ENCODE data around the gene ADCY5.

ADCY5 gene

GRCh38 chr3:123416647-123417046, 32.2 kb downstream of the ADCY5 start:
- H3K36me3 ChIP-seq (replicated peaks in 1 of 2; ENCODE audit: control insufficient read depth in 2 of 2, insufficient read depth in 2 of 2, low read length in 2 of 2) = no peaks in the 10 kb centered on the region
- H3K9me3 ChIP-seq (replicated peaks in 1 of 2; ENCODE audit: control insufficient read depth in 2 of 2, insufficient read depth in 1 of 2, low read depth in 1 of 2, low read length in 2 of 2) = no peaks in the 10 kb centered on the region
- 100% methylated on average over 1 of the region's 6 CpGs for WGBS, 2 donors (ENCODE audit: extremely low coverage in 2 of 2, insufficient read length in 2 of 2, insufficient replicate concordance in 1 of 2)
- H3K4me1 ChIP-seq (ENCODE audit: control insufficient read depth in 2 of 2, insufficient read depth in 1 of 2, low read depth in 1 of 2, low read length in 2 of 2) = peaks cover 0 to 12% of the 10 kb centered on the region in 2 donors
- H3K79me1 ChIP-seq (ENCODE audit: low read depth, low read length) = no peaks in the 10 kb centered on the region
- H3K18ac ChIP-seq (ENCODE audit: low read length) = no peak overlapping the region
- no peak for DNase-seq (ENCODE audit: low spot score)
- H3K4me2 ChIP-seq (ENCODE audit: insufficient read depth, low read length, poor library complexity, severe bottlenecking) = no peak overlapping the region
- no peak overlapping the region for H2AFZ ChIP-seq (ENCODE audit: low read length)
- H3K27me3 ChIP-seq (ENCODE audit: control insufficient read depth in 3 of 3, insufficient read depth in 3 of 3, low read depth in 1 of 3, low read length in 3 of 3) = peaks cover 0 to 37% (median 0%) of the 10 kb centered on the region in 3 experiments
- H3K23ac ChIP-seq (ENCODE audit: low read depth, low read length, poor library complexity) = no peak overlapping the region
- H4K8ac ChIP-seq (ENCODE audit: low read depth, low read length) = no peak overlapping the region
- H2BK12ac ChIP-seq (ENCODE audit: low read length) = no peak overlapping the region
- H2BK5ac ChIP-seq (ENCODE audit: low read length) = no peak overlapping the region
- no peak overlapping the region for H3K4ac ChIP-seq (ENCODE audit: low read length)
- no peak overlapping the region for H2BK15ac ChIP-seq (ENCODE audit: low read length)
- H3K9ac ChIP-seq (ENCODE audit: low read depth, low read length, poor library complexity) = no peak overlapping the region
- H4K91ac ChIP-seq (ENCODE audit: low read depth, low read length, poor library complexity) = no peak overlapping the region
- no peak overlapping the region for H2AK5ac ChIP-seq (ENCODE audit: low read depth, low read length)
- no peak overlapping the region for H3K14ac ChIP-seq (ENCODE audit: low read length)
- no peak overlapping the region for H3K27ac ChIP-seq (replicated peaks; ENCODE audit: low read length)
- no peak overlapping the region for H3K4me3 ChIP-seq (ENCODE audit: low read length in 2 of 2)
- no peak overlapping the region for H2BK120ac ChIP-seq (ENCODE audit: low read depth, low read length)

- Histone ChIP-seq H3K4me3 (ENCODE audit: low read length in 2 of 2) (no peak overlapping the region), H2BK120ac (ENCODE audit: low read depth, low read length) (no peak overlapping the region), H2BK12ac (ENCODE audit: low read length) (no peak overlapping the region), H3K18ac (ENCODE audit: low read length) (no peak overlapping the region), H3K4me2 (ENCODE audit: insufficient read depth, low read length, poor library complexity, severe bottlenecking) (no peak overlapping the region), H3K27me3 (ENCODE audit: control insufficient read depth in 3 of 3, insufficient read depth in 3 of 3, low read depth in 1 of 3, low read length in 3 of 3) (peaks cover 0 to 37% (median 0%) of the 10 kb centered on the region in 3 experiments), H3K27ac (replicated peaks; ENCODE audit: low read length) (no peak overlapping the region), H2BK15ac (ENCODE audit: low read length) (no peak overlapping the region), H3K4ac (ENCODE audit: low read length) (no peak overlapping the region), H3K4me1 (ENCODE audit: control insufficient read depth in 2 of 2, insufficient read depth in 1 of 2, low read depth in 1 of 2, low read length in 2 of 2) (peaks cover 0 to 15% of the 10 kb centered on the region in 2 donors), H2AK5ac (ENCODE audit: low read depth, low read length) (no peak overlapping the region), H3K23ac (ENCODE audit: low read depth, low read length, poor library complexity) (no peak overlapping the region), H2AFZ (ENCODE audit: low read length) (no peak overlapping the region), H3K14ac (ENCODE audit: low read length) (no peak overlapping the region), H4K91ac (ENCODE audit: low read depth, low read length, poor library complexity) (no peak overlapping the region), H3K9me3 (replicated peaks in 1 of 2; ENCODE audit: control insufficient read depth in 2 of 2, insufficient read depth in 1 of 2, low read depth in 1 of 2, low read length in 2 of 2) (no peaks in the 10 kb centered on the region), H3K79me1 (ENCODE audit: low read depth, low read length) (no peaks in the 10 kb centered on the region), H3K9ac (ENCODE audit: low read depth, low read length, poor library complexity) (no peak overlapping the region), H3K36me3 (replicated peaks in 1 of 2; ENCODE audit: control insufficient read depth in 2 of 2, insufficient read depth in 2 of 2, low read length in 2 of 2) (no peaks in the 10 kb centered on the region), H4K8ac (ENCODE audit: low read depth, low read length) (no peak overlapping the region), H2BK5ac (ENCODE audit: low read length) (no peak overlapping the region)
- WGBS, 2 donors (ENCODE audit: extremely low coverage in 2 of 2, insufficient read length in 2 of 2, insufficient replicate concordance in 1 of 2) = no CpG with 5 or more reads among the region's 4 CpGs
- DNase-seq (ENCODE audit: low spot score) = no peak
These were observed 32.7 kb downstream of the ADCY5 start for GRCh38 chr3:123416173-123416572.

GRCh38 chr3:123414973-123415775, 33.7 kb downstream of the ADCY5 start:
- H3K18ac ChIP-seq (ENCODE audit: low read length) = peak overlapping the region; percentile 65
- no CpG with 5 or more reads among the region's 18 CpGs for WGBS, 2 donors (ENCODE audit: extremely low coverage in 2 of 2, insufficient read length in 2 of 2, insufficient replicate concordance in 1 of 2)
- DNase-seq (ENCODE audit: low spot score) = no peak

GRCh38 chr3:123412811-123413604, 35.9 kb downstream of the ADCY5 start:
- H2BK15ac ChIP-seq (ENCODE audit: low read length) = peak overlapping the region; percentile 3
- no peak overlapping the region for H3K14ac ChIP-seq (ENCODE audit: low read length)
- H3K27ac ChIP-seq (replicated peaks; ENCODE audit: low read length) = no peak overlapping the region

More at GRCh38 chr3:123414973-123415775, 33.7 kb downstream of the ADCY5 start:
- Histone ChIP-seq H2BK12ac (ENCODE audit: low read length) (no peak overlapping the region), H3K14ac (ENCODE audit: low read length) (no peak overlapping the region), H3K4me2 (ENCODE audit: insufficient read depth, low read length, poor library complexity, severe bottlenecking) (no peak overlapping the region), H3K23ac (ENCODE audit: low read depth, low read length, poor library complexity) (no peak overlapping the region), H2BK5ac (ENCODE audit: low read length) (no peak overlapping the region), H3K4ac (ENCODE audit: low read length) (no peak overlapping the region), H2AK5ac (ENCODE audit: low read depth, low read length) (peak overlapping the region; percentile 3), H3K27ac (replicated peaks; ENCODE audit: low read length) (no peak overlapping the region), H3K4me3 (ENCODE audit: low read length in 2 of 2) (no peak overlapping the region), H3K4me1 (ENCODE audit: control insufficient read depth in 2 of 2, insufficient read depth in 1 of 2, low read depth in 1 of 2, low read length in 2 of 2) (peaks cover 0 to 18% of the 10 kb centered on the region in 2 donors), H4K8ac (ENCODE audit: low read depth, low read length) (no peak overlapping the region), H3K27me3 (ENCODE audit: control insufficient read depth in 3 of 3, insufficient read depth in 3 of 3, low read depth in 1 of 3, low read length in 3 of 3) (peaks cover 0 to 40% (median 0%) of the 10 kb centered on the region in 3 experiments), H3K79me1 (ENCODE audit: low read depth, low read length) (no peaks in the 10 kb centered on the region), H4K91ac (ENCODE audit: low read depth, low read length, poor library complexity) (no peak overlapping the region), H2BK120ac (ENCODE audit: low read depth, low read length) (no peak overlapping the region), H2AFZ (ENCODE audit: low read length) (no peak overlapping the region), H3K9me3 (replicated peaks in 1 of 2; ENCODE audit: control insufficient read depth in 2 of 2, insufficient read depth in 1 of 2, low read depth in 1 of 2, low read length in 2 of 2) (no peaks in the 10 kb centered on the region), H3K36me3 (replicated peaks in 1 of 2; ENCODE audit: control insufficient read depth in 2 of 2, insufficient read depth in 2 of 2, low read length in 2 of 2) (no peaks in the 10 kb centered on the region), H3K9ac (ENCODE audit: low read depth, low read length, poor library complexity) (no peak overlapping the region), H2BK15ac (ENCODE audit: low read length) (no peak overlapping the region)

More at GRCh38 chr3:123412811-123413604, 35.9 kb downstream of the ADCY5 start:
- Histone ChIP-seq H3K9ac (ENCODE audit: low read depth, low read length, poor library complexity) (peak overlapping the region; percentile 10), H3K79me1 (ENCODE audit: low read depth, low read length) (no peaks in the 10 kb centered on the region), H3K9me3 (replicated peaks in 1 of 2; ENCODE audit: control insufficient read depth in 2 of 2, insufficient read depth in 1 of 2, low read depth in 1 of 2, low read length in 2 of 2) (no peaks in the 10 kb centered on the region), H3K18ac (ENCODE audit: low read length) (peak overlapping the region; percentile 74), H2AFZ (ENCODE audit: low read length) (peak overlapping the region; percentile 72), H3K4me2 (ENCODE audit: insufficient read depth, low read length, poor library complexity, severe bottlenecking) (no peak overlapping the region), H4K8ac (ENCODE audit: low read depth, low read length) (no peak overlapping the region), H2BK12ac (ENCODE audit: low read length) (no peak overlapping the region), H3K36me3 (replicated peaks in 1 of 2; ENCODE audit: control insufficient read depth in 2 of 2, insufficient read depth in 2 of 2, low read length in 2 of 2) (no peaks in the 10 kb centered on the region), H3K23ac (ENCODE audit: low read depth, low read length, poor library complexity) (peak overlapping the region; percentile 37), H2BK5ac (ENCODE audit: low read length) (no peak overlapping the region), H2AK5ac (ENCODE audit: low read depth, low read length) (peak overlapping the region; percentile 68), H3K4ac (ENCODE audit: low read length) (peak overlapping the region; percentile 37), H4K91ac (ENCODE audit: low read depth, low read length, poor library complexity) (peak overlapping the region; percentile 14), H2BK120ac (ENCODE audit: low read depth, low read length) (no peak overlapping the region), H3K4me3 (ENCODE audit: low read length in 2 of 2) (no peak overlapping the region), H3K27me3 (ENCODE audit: control insufficient read depth in 3 of 3, insufficient read depth in 3 of 3, low read depth in 1 of 3, low read length in 3 of 3) (peaks cover 0 to 35% (median 0%) of the 10 kb centered on the region in 3 experiments), H3K4me1 (ENCODE audit: control insufficient read depth in 2 of 2, insufficient read depth in 1 of 2, low read depth in 1 of 2, low read length in 2 of 2) (peaks cover 0 to 22% of the 10 kb centered on the region in 2 donors)
- WGBS, 2 donors (ENCODE audit: extremely low coverage in 2 of 2, insufficient read length in 2 of 2, insufficient replicate concordance in 1 of 2) = no CpG with 5 or more reads among the region's 21 CpGs
- no peak for DNase-seq (ENCODE audit: low spot score)

Measured in neuronal stem cell (in vitro differentiated cells).